SH-SY5Y (cell line): Measurements from ENCODE around the gene COL25A1.

ENCODE experiments used
- GATA2 ChIP-seq: IDR thresholded peaks from 2 replicates; pipeline ENCODE4 v1.6.1; 2011; ENCODE audit warnings: mild to moderate bottlenecking, low read depth, low read length
- GATA3 ChIP-seq: IDR thresholded peaks from 2 replicates; pipeline ENCODE4 v1.6.1; 2011; ENCODE audit warnings: low read depth, mild to moderate bottlenecking, low read length, moderate library complexity

DNA sequence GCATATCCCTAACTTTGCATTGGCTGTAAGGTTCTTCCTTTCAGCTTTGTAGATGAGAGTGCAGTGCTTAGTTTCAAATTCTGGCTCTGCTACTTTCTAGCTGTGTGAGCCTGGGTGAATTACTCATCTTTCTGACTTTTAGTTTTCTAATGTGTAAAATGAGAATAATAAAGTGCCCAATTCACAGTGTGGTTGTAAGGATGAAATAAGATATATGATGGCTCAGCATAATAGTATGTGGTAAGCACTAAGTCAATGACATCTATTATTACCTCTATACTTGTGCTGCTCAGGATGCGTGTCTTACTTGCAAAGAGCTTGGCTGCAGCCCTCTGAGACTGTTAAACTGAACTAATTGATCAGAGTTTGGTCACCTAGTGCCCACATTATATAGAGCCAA is 509.0 kb downstream of the COL25A1 start:
- TF ChIP-seq GATA3, result no peak
- no peak for TF ChIP-seq GATA2
